Lung (tissue), 12 donors: ENCODE results near the gene OR4N5. TPM values are rescaled to one million over a fixed set of nuclear protein-coding genes. Genes with fewer than 3 reads are reported as not detected.

Experiments used
- ATAC-seq: fragments of 200-7000 bp; cut with Tn5 transposase; one replicate; pipeline ENCODE4 v1.9.1; 2020; ENCODE audit warnings: moderate number of reproducible peaks; ENCODE audit not compliant: insufficient read depth, low FRiP score
- DNase-seq, 3 donors: peaks; one replicate each; pipeline ENCODE4 v3.0.0-alpha.2; 2013 to 2017
- H3K27ac ChIP-seq, 2 donors: one replicate each; pipeline ENCODE4 v1.5.1; 2013; ENCODE audit warnings: mild to moderate bottlenecking in 2 of 2, moderate library complexity in 2 of 2, control low read depth in 1 of 2, inconsistent platforms in 1 of 2, low read depth in 1 of 2, low read length in 1 of 2
- H3K27me3 ChIP-seq, 3 donors: one replicate each; pipeline ENCODE4 v1.5.1; 2013; ENCODE audit warnings: low read length in 2 of 3; ENCODE audit not compliant: control insufficient read depth in 3 of 3, insufficient read depth in 3 of 3
- H3K36me3 ChIP-seq, 4 donors: one replicate each; pipeline ENCODE4 v1.5.1; 2013; ENCODE audit warnings: low read length in 4 of 4, mild to moderate bottlenecking in 1 of 4, moderate library complexity in 1 of 4; ENCODE audit not compliant: control insufficient read depth in 4 of 4, insufficient read depth in 4 of 4
- H3K4me1 ChIP-seq, 5 donors: one replicate each; pipeline ENCODE4 v1.5.1; 2013; ENCODE audit warnings: low read length in 5 of 5, mild to moderate bottlenecking in 2 of 5, moderate library complexity in 1 of 5; ENCODE audit not compliant: control insufficient read depth in 5 of 5, insufficient read depth in 5 of 5
- H3K4me3 ChIP-seq: one replicate; pipeline ENCODE4 v1.5.1; 2013; ENCODE audit warnings: mild to moderate bottlenecking, control low read depth, moderate library complexity
- H3K9ac ChIP-seq, 2 donors: one replicate each; pipeline ENCODE4 v1.5.1; 2013; ENCODE audit warnings: low read length in 2 of 2, control low read depth in 1 of 2; ENCODE audit not compliant: insufficient read depth in 1 of 2
- H3K9me3 ChIP-seq, 4 donors: one replicate each; pipeline ENCODE4 v1.5.1; 2013; ENCODE audit warnings: low read length in 3 of 4, mild to moderate bottlenecking in 1 of 4, moderate library complexity in 1 of 4; ENCODE audit not compliant: control insufficient read depth in 4 of 4, insufficient read depth in 3 of 4
- CTCF ChIP-seq: IDR thresholded peaks from 2 replicates; pipeline ENCODE4 v1.5.1; 2012; ENCODE audit warnings: mild to moderate bottlenecking; ENCODE audit errors: control extremely low read depth, extremely low read depth
- WGBS, 2 donors: extraction: QIAGEN DNeasy Blood & Tissue Kit; methylation state at CpG; one replicate each; pipeline ENCODE4 v1.1.7; 2013; 5-methylcytosine and 5-hydroxymethylcytosine counted together
- polyA plus RNA-seq, 2 donors: library from polyadenylated mRNA; stranded (reverse); fragments of 200-250 nt; gene quantifications; one replicate each; pipeline ENCODE4 v1.2.1, GENCODE V29; 2013
- total RNA-seq, 2 donors: library from RNA; depleted of rRNA in 1 of 2; stranded (reverse); fragments of >200 nt in 1 of 2; gene quantifications; one replicate each; pipeline ENCODE4 v1.2.1, GENCODE V29; 2014 to 2021
- donor health status: control.
- donor health status: control.
- donor health status: Bipolar disorder and iron deficiency.
- donor health status: healthy.
- donor health status: DM: yes; HTN: yes; CAD: no.

The OR4N5 gene
- total and polyA plus RNA-seq, 4 donors: not detected

GRCh38 chr14:20110438-20110837, 28.2 kb upstream of the OR4N5 start, which contains the start of gene OR4K17:
Gene OR4K17, plus strand, starts transcription at chr14:20110739. Its CDS starts 6,761 bp downstream, at chr14:20117500.
- Histone ChIP-seq H3K36me3 (no peaks in the 10 kb centered on the region), H3K4me3 (no peak within 1 kb of the TSS), H3K9ac (no peak within 1 kb of the TSS), H3K27ac (no peak within 1 kb of the TSS), H3K27me3 (no peaks in the 10 kb centered on the region), H3K9me3 (peaks cover 0 to 4% (median 1%) of the 10 kb centered on the region in 4 donors), H3K4me1 (no peaks in the 10 kb centered on the region)
- no peak for TF ChIP-seq CTCF
- ATAC-seq (no peak), DNase-seq (no peak)
- 53 to 66% methylated on average over 3 of the region's 3 CpGs for whole genome bisulfite sequencing, 2 donors

- ATAC-seq (no peak), DNase-seq (no peak)
- TF ChIP-seq CTCF: no peak
- Histone ChIP-seq H3K27me3 (no peaks in the 10 kb centered on the region), H3K4me1 (no peaks in the 10 kb centered on the region), H3K4me3 (no peak overlapping the region), H3K9ac (no peak overlapping the region), H3K9me3 (peaks cover 0 to 8% (median 1%) of the 10 kb centered on the region in 4 donors), H3K27ac (no peak overlapping the region), H3K36me3 (no peaks in the 10 kb centered on the region)
- WGBS, 2 donors: 72 to 86% methylated on average over 3 of the region's 3 CpGs
Observed at GRCh38 chr14:20112321-20112720, 26.3 kb upstream of the OR4N5 start.

GRCh38 chr14:20116748-20117147, 21.9 kb upstream of the OR4N5 start:
- Histone ChIP-seq H3K27me3 (no peaks in the 10 kb centered on the region), H3K4me1 (no peaks in the 10 kb centered on the region), H3K36me3 (no peaks in the 10 kb centered on the region), H3K4me3 (no peak overlapping the region), H3K9me3 (peaks cover 0 to 19% (median 10%) of the 10 kb centered on the region in 4 donors), H3K27ac (no peak overlapping the region), H3K9ac (no peak overlapping the region)
- no peak for TF ChIP-seq CTCF
- ATAC-seq (no peak), DNase-seq (no peak)
- 48 to 58% methylated on average over 1 of the region's 1 CpG for WGBS, 2 donors

- WGBS, 2 donors: 77 to 82% methylated on average over 5 of the region's 5 CpGs
- ATAC-seq: no peak
- no peak overlapping the region for H3K27ac ChIP-seq
- no peaks in the 10 kb centered on the region for H3K4me1 ChIP-seq
- H3K9ac ChIP-seq: no peak overlapping the region
- H3K27me3 ChIP-seq: no peaks in the 10 kb centered on the region
- TF ChIP-seq CTCF: no peak
- no peak overlapping the region for H3K4me3 ChIP-seq
- no peak for DNase-seq
- H3K36me3 ChIP-seq: no peaks in the 10 kb centered on the region
- peaks cover 0 to 16% (median 10%) of the 10 kb centered on the region in 4 donors for H3K9me3 ChIP-seq
Observed at GRCh38 chr14:20118795-20119194, 19.8 kb upstream of the OR4N5 start.
